NCI-H2196 treated with DMSO at 0.1 percent for 48 hours (cell line): Measurements from ENCODE around the gene PIEZO1.

Experiments used
- DNase-seq: peaks from one replicate; lab custom pipeline; 2025; ENCODE audit not compliant: unreplicated experiment; lab: John Stamatoyannopoulos, UW

Gene PIEZO1

GRCh38 chr16:88694221-88695087 lies 90.6 kb downstream of the PIEZO1 start:
- no peak for DNase-seq

- DNase-seq: no peak
These were observed 91.4 kb downstream of the PIEZO1 start for GRCh38 chr16:88693420-88694177.

GRCh38 chr16:88692861-88693260 lies 92.2 kb downstream of the PIEZO1 start:
- no peak for DNase-seq

GRCh38 chr16:88691924-88692560 lies 93.0 kb downstream of the PIEZO1 start:
- DNase-seq: no peak

- no peak for DNase-seq
These were observed 93.7 kb downstream of the PIEZO1 start for GRCh38 chr16:88691129-88691813.

GRCh38 chr16:88690341-88691128 lies 94.5 kb downstream of the PIEZO1 start:
- no peak for DNase-seq

- DNase-seq: peak; percentile 59
These were observed 96.8 kb downstream of the PIEZO1 start for GRCh38 chr16:88688013-88688778.

GRCh38 chr16:88687676-88688012 lies 97.4 kb downstream of the PIEZO1 start:
- no peak for DNase-seq

- DNase-seq: no peak
These were observed 97.8 kb downstream of the PIEZO1 start for GRCh38 chr16:88687254-88687576.

GRCh38 chr16:88686439-88687253 lies 98.4 kb downstream of the PIEZO1 start, which contains the start of gene SNAI3:
SNAI3 (minus strand) TSS chr16:88686507; CDS start chr16:88686406, 101 bp downstream.
- DNase-seq: peak; percentile 50

GRCh38 chr16:88686062-88686438 lies 99.0 kb downstream of the PIEZO1 start:
- peak; percentile 50 for DNase-seq

- no peak for DNase-seq
These were observed 99.6 kb downstream of the PIEZO1 start for GRCh38 chr16:88685156-88686061.

GRCh38 chr16:88684569-88685155 lies 100.4 kb downstream of the PIEZO1 start:
- DNase-seq: no peak

GRCh38 chr16:88681709-88682451 lies 103.1 kb downstream of the PIEZO1 start:
- no peak for DNase-seq

GRCh38 chr16:88681084-88681680 lies 103.8 kb downstream of the PIEZO1 start:
- DNase-seq: no peak

GRCh38 chr16:88680554-88681083 lies 104.4 kb downstream of the PIEZO1 start:
- no peak for DNase-seq
